Measurements from ENCODE around the gene LPCAT4. TPM values are rescaled to one million over a fixed set of nuclear protein-coding genes. Genes with fewer than 3 reads are reported as not detected.

The LPCAT4 gene
- total RNA-seq, 1 donor from 2014 or later, result 113 TPM

DNA sequence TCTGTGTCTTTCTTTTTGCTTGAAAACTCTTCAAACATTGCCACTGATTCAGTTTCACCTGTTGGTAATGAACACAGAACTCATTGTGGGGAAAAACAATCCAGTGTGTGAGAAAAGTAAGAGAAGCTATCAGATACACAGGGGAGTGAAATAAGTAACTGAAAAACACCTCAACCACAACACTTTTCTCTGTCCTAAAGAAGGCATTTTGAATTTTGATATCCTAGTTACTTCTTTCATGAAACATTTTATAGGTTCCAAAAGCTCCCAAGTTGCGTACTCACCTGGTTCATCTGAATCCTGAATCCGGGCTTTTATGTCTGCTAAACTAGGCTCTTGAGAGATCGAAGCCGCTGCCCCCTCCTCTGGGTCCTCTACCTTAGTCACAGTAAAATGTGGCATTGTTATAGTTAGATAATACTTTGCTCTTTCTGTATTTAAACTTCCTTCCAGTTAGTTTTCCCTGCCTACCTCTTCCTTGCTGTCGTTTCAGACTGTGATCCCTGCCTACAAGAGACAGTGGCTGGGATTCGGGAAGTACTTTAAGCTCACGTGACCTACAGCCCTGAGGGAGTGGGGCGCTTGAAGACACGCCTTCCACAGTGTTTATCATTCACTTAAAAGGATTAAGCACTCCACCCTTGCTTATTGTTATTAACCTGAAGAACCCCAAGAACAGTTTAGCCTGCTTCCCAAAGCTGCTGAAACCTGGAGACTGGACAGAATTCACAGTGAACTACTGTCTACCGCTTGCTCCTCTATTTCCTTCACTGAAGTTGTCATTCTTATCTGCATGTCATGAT lies 48.5 kb downstream of the LPCAT4 start:
- Histone ChIP-seq H3K36me3 (peaks cover 0 to 3% of the 10 kb centered on the region in 2 donors), H3K9me3 (no peaks in the 10 kb centered on the region), H3K27me3 (no peaks in the 10 kb centered on the region), H3K4me1 (peaks cover 0 to 16% of the 10 kb centered on the region in 2 donors), H3K4me3 (peak overlapping the region; percentile 65 to 68), H3K27ac (peak overlapping the region; percentile 75 to 77)
- TF ChIP-seq, protein P1, sequence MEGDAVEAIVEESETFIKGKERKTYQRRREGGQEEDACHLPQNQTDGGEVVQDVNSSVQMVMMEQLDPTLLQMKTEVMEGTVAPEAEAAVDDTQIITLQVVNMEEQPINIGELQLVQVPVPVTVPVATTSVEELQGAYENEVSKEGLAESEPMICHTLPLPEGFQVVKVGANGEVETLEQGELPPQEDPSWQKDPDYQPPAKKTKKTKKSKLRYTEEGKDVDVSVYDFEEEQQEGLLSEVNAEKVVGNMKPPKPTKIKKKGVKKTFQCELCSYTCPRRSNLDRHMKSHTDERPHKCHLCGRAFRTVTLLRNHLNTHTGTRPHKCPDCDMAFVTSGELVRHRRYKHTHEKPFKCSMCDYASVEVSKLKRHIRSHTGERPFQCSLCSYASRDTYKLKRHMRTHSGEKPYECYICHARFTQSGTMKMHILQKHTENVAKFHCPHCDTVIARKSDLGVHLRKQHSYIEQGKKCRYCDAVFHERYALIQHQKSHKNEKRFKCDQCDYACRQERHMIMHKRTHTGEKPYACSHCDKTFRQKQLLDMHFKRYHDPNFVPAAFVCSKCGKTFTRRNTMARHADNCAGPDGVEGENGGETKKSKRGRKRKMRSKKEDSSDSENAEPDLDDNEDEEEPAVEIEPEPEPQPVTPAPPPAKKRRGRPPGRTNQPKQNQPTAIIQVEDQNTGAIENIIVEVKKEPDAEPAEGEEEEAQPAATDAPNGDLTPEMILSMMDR (IDR thresholded peaks at IDR 0.05), result no peak
- DNase-seq (ENCODE audit: low spot score in 2 of 2), result peak in 1 of 2 donors; percentile 80
- intact Hi-C loops (cut with DNase I), result loop anchor here (5.0 kb wide), 1 partner anchor 41 kb away; no protein-coding TSS in a partner anchor

GRCh38 chr15:34314491-34315490 lies 52.2 kb downstream of the LPCAT4 start:
- intact Hi-C loops (cut with DNase I), result loop anchor here (5.0 kb wide), 1 partner anchor 37 kb away; no protein-coding TSS in a partner anchor
- no peak overlapping the region for H3K27ac ChIP-seq
- no peak for DNase-seq (ENCODE audit: low spot score in 2 of 2)
- H3K36me3 ChIP-seq, result peaks cover 0 to 3% of the 10 kb centered on the region in 2 donors
- no peak overlapping the region for H3K4me3 ChIP-seq
- H3K27me3 ChIP-seq, result no peaks in the 10 kb centered on the region
- peaks cover 0 to 13% of the 10 kb centered on the region in 2 donors for H3K4me1 ChIP-seq
- TF ChIP-seq, protein P1 (IDR thresholded peaks at IDR 0.05), result no peak
- H3K9me3 ChIP-seq, result no peaks in the 10 kb centered on the region

- Histone ChIP-seq H3K36me3 (peaks cover 0 to 3% of the 10 kb centered on the region in 2 donors), H3K27me3 (no peaks in the 10 kb centered on the region), H3K4me3 (no peak overlapping the region), H3K4me1 (peaks cover 0 to 11% of the 10 kb centered on the region in 2 donors), H3K27ac (no peak overlapping the region), H3K9me3 (no peaks in the 10 kb centered on the region)
- TF ChIP-seq, protein P1 (IDR thresholded peaks at IDR 0.05), result no peak
- DNase-seq (ENCODE audit: low spot score in 2 of 2), result no peak
- intact Hi-C loops (cut with DNase I), result no loop called here
Observed at GRCh38 chr15:34311563-34311962, 55.4 kb downstream of the LPCAT4 start.

Other genes starting within 250 kb of the LPCAT4 start
- gene KATNBL1, start 157.1 kb downstream of the LPCAT4 start, total RNA-seq, result 34.3 TPM
- gene EMC4, start 142.2 kb downstream of the LPCAT4 start, total RNA-seq, result 71.9 TPM
- 65.8 TPM for gene SLC12A6, start 29.4 kb downstream of the LPCAT4 start, total RNA-seq
- gene NOP10, start 24.1 kb downstream of the LPCAT4 start, total RNA-seq, result 212 TPM
- not detected for gene NUTM1, start 23.9 kb downstream of the LPCAT4 start, total RNA-seq
- 35.0 TPM for gene GOLGA8A, start 70.6 kb upstream of the LPCAT4 start, total RNA-seq
- 31.3 TPM for gene GOLGA8B, start 216.5 kb upstream of the LPCAT4 start, total RNA-seq

Measured in ascending aorta (tissue), 2 donors.